ENCODE results near the gene SLC2A10.
"Not testable (repeated sequence)": the region's sequence is repeated elsewhere in the genome, so short reads cannot be mapped to it uniquely, and the experiment has no call there.

Gene SLC2A10

GRCh38 chr20:46709459-46710152, at the start of gene SLC2A10:
Gene SLC2A10, plus strand, starts transcription at chr20:46709649. Its CDS starts 88 bp downstream, at chr20:46709737.
- no peak for DNase-seq (ENCODE audit: low read depth in 2 of 2)

GRCh38 chr20:46660487-46660886, 49.0 kb upstream of the SLC2A10 start:
- no peak for DNase-seq (ENCODE audit: low read depth in 2 of 2)

GRCh38 chr20:46661659-46662058, 47.8 kb upstream of the SLC2A10 start:
- DNase-seq (ENCODE audit: low read depth in 2 of 2): no peak

- DNase-seq (ENCODE audit: low read depth in 2 of 2): no peak
These were observed 45.9 kb upstream of the SLC2A10 start for GRCh38 chr20:46663531-46663930.

DNA sequence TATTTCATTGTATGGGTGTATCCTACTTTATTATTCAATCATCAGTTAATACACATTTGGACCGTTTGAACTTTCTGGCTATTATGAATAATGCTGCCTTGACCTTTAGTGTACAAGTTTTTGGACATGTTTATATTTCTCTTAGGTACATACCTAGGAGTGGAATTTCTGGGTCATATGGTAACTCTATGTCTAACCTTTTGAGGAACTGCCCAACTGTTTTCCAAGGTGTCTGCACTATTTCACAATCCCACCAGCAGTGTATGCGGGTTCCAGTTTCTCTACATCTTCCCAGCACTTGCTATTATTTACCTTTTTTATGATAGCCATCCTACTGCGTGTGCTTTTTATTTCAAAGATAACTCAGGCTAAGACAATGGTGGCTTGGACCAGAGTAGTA, 43.8 kb upstream of the SLC2A10 start:
- no peak for DNase-seq (ENCODE audit: low read depth in 2 of 2)

DNA sequence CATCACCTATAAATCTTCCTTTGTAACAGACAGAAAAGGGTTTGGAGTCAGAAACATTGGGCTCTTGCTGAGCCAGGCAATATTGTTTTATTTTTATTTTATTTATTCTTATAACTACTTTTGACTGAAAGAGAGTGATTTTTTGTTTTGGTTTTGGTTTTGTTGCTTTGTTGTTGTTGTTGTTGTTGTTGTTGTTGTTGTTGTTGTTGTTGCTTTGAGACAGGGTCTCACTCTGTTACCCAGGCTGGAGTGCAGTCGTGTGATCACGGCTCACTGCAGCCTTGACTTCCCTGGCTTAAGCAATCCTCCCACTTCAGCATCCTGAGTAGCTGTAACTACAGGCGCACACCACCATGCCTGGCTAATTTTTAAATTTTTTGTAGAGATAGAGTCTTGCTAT, 43.1 kb upstream of the SLC2A10 start:
- no peak for DNase-seq (ENCODE audit: low read depth in 2 of 2)

DNA sequence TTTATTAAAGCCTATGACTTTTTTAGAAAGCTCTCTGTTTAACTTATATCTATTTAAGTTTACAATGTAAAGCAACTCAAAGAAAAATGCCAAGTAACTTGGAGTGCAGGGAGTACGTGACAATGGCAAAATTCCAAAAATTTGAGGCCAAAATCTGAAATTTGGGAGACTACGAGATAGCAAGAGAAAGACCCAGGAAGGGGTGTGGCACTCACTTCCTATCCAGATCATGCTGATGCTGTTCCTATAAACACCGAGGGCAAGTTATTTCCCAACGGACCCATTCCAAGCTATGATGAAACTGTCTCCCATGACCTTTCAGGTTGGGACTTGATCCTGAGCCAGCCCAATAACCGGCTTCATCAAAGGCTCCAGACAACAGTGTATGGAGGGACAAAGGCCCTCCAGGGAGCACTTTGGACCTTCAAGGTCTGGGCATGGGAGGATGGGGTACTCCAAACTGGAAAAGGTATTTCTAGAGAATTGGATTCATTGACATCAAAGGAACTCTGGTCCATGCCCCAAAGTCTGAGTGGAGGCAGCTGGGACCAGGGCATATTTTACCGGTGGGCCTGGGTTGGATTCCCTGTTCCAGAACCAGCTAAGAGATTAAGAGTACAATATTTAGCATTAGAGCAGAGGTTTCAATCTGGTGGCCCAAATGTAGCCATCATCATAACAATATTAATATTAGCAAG, 42.5 kb upstream of the SLC2A10 start:
- DNase-seq (ENCODE audit: low read depth in 2 of 2): no peak

DNA sequence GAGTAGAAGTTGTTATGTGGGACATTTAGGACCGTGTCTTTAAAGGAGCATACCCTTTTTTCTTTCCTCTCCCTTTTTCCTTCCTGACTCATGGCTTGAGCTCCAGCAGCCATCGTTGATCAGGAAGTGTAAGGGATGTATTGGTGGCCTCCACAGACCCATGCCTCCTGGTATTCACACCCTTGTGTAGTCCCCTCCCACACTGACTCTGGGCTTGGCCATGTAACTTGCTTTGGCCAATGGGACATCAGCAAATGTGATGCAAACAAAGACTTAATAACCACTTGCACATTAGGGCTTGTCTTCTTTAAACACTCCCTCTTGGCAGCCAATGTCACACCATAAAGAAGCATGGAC, 39.2 kb upstream of the SLC2A10 start:
- no peak for DNase-seq (ENCODE audit: low read depth in 2 of 2)

GRCh38 chr20:46670585-46671584, 38.6 kb upstream of the SLC2A10 start:
- DNase-seq (ENCODE audit: low read depth in 2 of 2): no peak

- DNase-seq (ENCODE audit: low read depth in 2 of 2): no peak
These were observed 37.4 kb upstream of the SLC2A10 start for GRCh38 chr20:46671866-46672542.

DNA sequence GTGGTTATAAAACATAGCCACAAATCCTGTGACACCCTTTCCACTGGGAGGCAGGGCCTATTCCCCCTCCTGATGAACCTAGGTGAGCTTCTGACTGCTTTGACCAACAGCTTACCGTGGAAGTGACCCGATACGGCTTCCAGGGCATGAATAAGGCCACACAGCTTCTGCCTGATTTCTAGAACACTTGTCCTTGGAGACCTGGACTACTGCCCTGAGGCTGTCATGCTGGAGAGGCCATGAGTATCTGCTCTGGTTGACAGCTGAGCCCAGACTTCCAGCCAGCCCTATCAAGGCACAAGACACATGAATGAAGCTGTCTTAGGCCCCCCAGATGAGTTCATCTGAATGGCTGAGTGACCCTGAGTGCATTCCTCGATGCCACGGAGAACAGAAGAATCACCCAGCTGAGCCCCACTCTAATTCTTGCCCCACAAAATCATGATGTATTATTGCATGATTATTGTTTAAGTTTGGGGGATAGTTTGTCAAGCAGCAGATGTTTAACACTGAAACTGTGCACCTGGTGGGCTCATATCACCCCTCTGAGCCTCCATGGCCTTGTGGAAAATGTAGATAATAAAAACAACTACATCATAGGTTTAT, 36.8 kb upstream of the SLC2A10 start:
- DNase-seq (ENCODE audit: low read depth in 2 of 2): no peak

GRCh38 chr20:46673394-46674252, 35.8 kb upstream of the SLC2A10 start:
- DNase-seq (ENCODE audit: low read depth in 2 of 2): no peak

GRCh38 chr20:46674253-46675083, 35.0 kb upstream of the SLC2A10 start:
- no peak for DNase-seq (ENCODE audit: low read depth in 2 of 2)

- DNase-seq (ENCODE audit: low read depth in 2 of 2): not testable (repeated sequence)
These were observed 32.7 kb upstream of the SLC2A10 start for GRCh38 chr20:46676649-46677316.

DNA sequence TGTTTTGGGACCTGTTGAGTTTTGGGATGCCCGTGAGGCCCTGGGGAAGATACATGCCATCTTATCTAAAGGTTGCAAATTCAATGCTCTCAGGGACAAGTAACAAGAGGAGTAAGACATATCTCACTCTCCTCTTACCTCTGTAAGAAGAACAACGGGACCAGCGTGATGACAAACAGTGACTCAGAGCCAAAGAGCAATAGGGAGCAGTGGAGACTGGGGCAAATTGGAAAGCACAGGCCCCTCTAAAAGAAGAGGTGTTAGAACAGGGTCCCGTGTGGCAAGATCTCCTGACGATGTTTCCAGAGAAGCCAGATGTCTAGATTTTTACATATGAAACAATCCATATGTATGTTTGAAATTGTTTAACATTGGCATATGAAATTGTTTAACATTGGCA, 31.8 kb upstream of the SLC2A10 start:
- DNase-seq (ENCODE audit: low read depth in 2 of 2): no peak

DNA sequence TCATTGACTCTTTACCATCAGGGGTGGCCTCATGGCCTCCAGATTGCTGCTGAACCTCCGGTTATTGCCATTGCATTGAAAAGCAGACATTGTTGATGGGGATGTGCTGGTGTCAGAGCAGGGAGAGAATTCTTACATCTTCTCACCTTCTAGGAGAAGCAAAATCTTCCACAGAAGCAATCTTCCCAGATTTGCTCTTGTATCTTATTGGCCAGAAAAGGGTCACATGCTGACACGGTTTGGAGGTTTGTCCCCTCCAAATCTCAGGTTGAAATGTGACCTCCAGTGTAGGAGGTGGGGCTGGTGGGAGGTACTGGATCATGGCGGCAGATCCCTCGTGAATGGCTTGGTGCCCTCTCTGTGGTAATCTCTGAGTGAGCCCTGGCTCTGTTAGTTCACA, 30.9 kb upstream of the SLC2A10 start:
- no peak for DNase-seq (ENCODE audit: low read depth in 2 of 2)

- no peak for DNase-seq (ENCODE audit: low read depth in 2 of 2)
These were observed 28.8 kb upstream of the SLC2A10 start for GRCh38 chr20:46680684-46681031.

GRCh38 chr20:46681032-46681854, 28.2 kb upstream of the SLC2A10 start:
- DNase-seq (ENCODE audit: low read depth in 2 of 2): peak; percentile 50 to 68

Data from stimulated activated CD4-positive, alpha-beta T cell treated with anti-CD3 and anti-CD28 coated beads, Interleukin-12 subunit alpha, Interleukin-12 subunit beta, amount 100 ng/mL, for 24 hours (primary cell).